Heart right ventricle (tissue), 16 donors: Measurements from ENCODE around the gene ELF4. TPM values are rescaled to one million over a fixed set of nuclear protein-coding genes. Genes with fewer than 3 reads are reported as not detected.
A peak's percentile ranks its signal among the peaks of the same experiment; 100 is the strongest.

ENCODE experiments used
- ATAC-seq, 8 donors: fragments of 200-7000 bp; cut with Tn5 transposase; one replicate each; pipeline ENCODE4 v1.9.1; 2020; ENCODE audit warnings: mild to moderate bottlenecking in 8 of 8, moderate library complexity in 8 of 8, moderate number of reproducible peaks in 1 of 8
- DNase-seq, 2 donors: peaks; one replicate each; pipeline ENCODE4 v3.0.0-alpha.2; 2020
- H3K27ac ChIP-seq, 10 donors: fragments of 200-600 bp; sonication (generic) in 2 of 10; one replicate each; pipeline versions ENCODE4 v1.5.0 to v1.8.0; 2020 to 2022; ENCODE audit warnings: mild to moderate bottlenecking in 3 of 10
- H3K27me3 ChIP-seq, 7 donors: fragments of 200-600 bp; one replicate each; pipeline ENCODE4 v1.8.0; 2021 to 2022; ENCODE audit warnings: mild to moderate bottlenecking in 2 of 7
- H3K36me3 ChIP-seq, 9 donors: fragments of 200-600 bp; sonication (generic) in 1 of 9; one replicate each; pipeline versions ENCODE4 v1.5.0 to v1.8.0; 2020 to 2022; ENCODE audit warnings: mild to moderate bottlenecking in 2 of 9
- H3K4me1 ChIP-seq, 9 donors: fragments of 200-600 bp; sonication (generic) in 1 of 9; one replicate each; pipeline versions ENCODE4 v1.5.0 to v1.8.0; 2020 to 2022; ENCODE audit warnings: mild to moderate bottlenecking in 4 of 9
- H3K4me3 ChIP-seq, 10 donors: fragments of 200-600 bp; sonication (generic) in 2 of 10; one replicate each; pipeline versions ENCODE4 v1.5.0 to v1.8.0; 2020 to 2022; ENCODE audit warnings: mild to moderate bottlenecking in 7 of 10, moderate library complexity in 2 of 10
- H3K9me3 ChIP-seq, 11 donors: fragments of 200-600 bp in 10 of 11; sonication (generic) in 2 of 11; one replicate each; pipeline versions ENCODE4 v1.5.0 to v1.8.0; 2013 to 2022; ENCODE audit warnings: mild to moderate bottlenecking in 2 of 11, control low read depth in 1 of 11, moderate library complexity in 1 of 11
- CTCF ChIP-seq, 9 donors: fragments of 200-600 bp; sonication (generic) in 2 of 9; IDR thresholded peaks; one replicate each; pipeline versions ENCODE4 v1.5.0 to v1.8.0; 2021 to 2022; ENCODE audit warnings: antibody characterized with exemption in 9 of 9, mild to moderate bottlenecking in 5 of 9, moderate library complexity in 1 of 9
- WGBS, 2 donors: extraction: QIAGEN DNeasy Blood & Tissue Kit; methylation state at CpG; one replicate each; pipeline ENCODE4 v1.1.7; 2013; ENCODE audit warnings: inconsistent platforms in 1 of 2; 5-methylcytosine and 5-hydroxymethylcytosine counted together
- intact Hi-C, 10 donors: fragments of 100-400 bp; cut with DNase I; formaldehyde crosslinking; loops; one replicate each; pipeline versions ENCODE4 v1.11.1 to v1.14.2; 2022
- polyA plus RNA-seq, 2 donors: library from polyadenylated mRNA; stranded (reverse); fragments of 200-250 nt; gene quantifications; one replicate each; pipeline ENCODE4 v1.2.3, GENCODE V29; 2013
- total RNA-seq, 10 donors: library from RNA; stranded (reverse); fragmentation: NEBNext Ultra II Directional in 3 of 10; extraction: Animal tissue kit (Norgen Biotek cat#: 25700) in 3 of 10; gene quantifications; one replicate each; pipeline versions ENCODE4 v1.2.1 to v1.2.4, GENCODE V29; 2021 to 2023
- donor health status: Arrhythmogenic right ventricular cardiomyopathy.
- donor health status: ischemic (EF 13 %, LVEDD 7.1; RV severe dilation, severe dysfunction).
- donor health status: healthy with polysubstance abuse.
- donor health status: DM: no; HTN: yes; CAD: no.
- donor health status: DM: no; HTN: no; CAD: no.
- donor health status: ischemic (EF 25% LVEDD 6.9; RV normal size, moderate dysfunction).
- donor health status: ischemic (EF 25% LVEDD 5.7; RV mildly dilated, moderate dysfunction).
- donor health status: healthy.
- donor health status: DM: yes; HTN: yes; CAD: no.
- donor health status: Ischemic cardiomyopathy.
- donor health status: ischemic (EF 35%, LVEDD 5.7; RV mildly dilated, moderate dysfunction).
- donor health status: nonischemic (EF 11% LVEDD 7.7; RV severe dilation, severe dysfunction).
- donor health status: DM: yes; HTN: yes; CAD: no.
- donor health status: PGD.
- donor health status: ischemic (EF 29% LVEDD 5.4; RV normal size, mild dysfunction).
- donor health status: nonischemic (EF 23%, LVEDD 6.1; RV moderate dilation, normal function).

ELF4 gene
- total and polyA plus RNA-seq, 12 donors: 1.8 to 8.6 (median 2.7) TPM

GRCh38 chrX:130055103-130055502 lies 55.2 kb downstream of the ELF4 start:
- H3K9me3 ChIP-seq: no peaks in the 10 kb centered on the region
- H3K27ac ChIP-seq: no peak overlapping the region
- peaks cover 0 to 6% (median 0%) of the 10 kb centered on the region in 9 donors for H3K4me1 ChIP-seq
- H3K4me3 ChIP-seq: no peak overlapping the region
- H3K36me3 ChIP-seq: peaks cover 0 to 53% (median 9%) of the 10 kb centered on the region in 9 donors
- DNase-seq: no peak
- no peaks in the 10 kb centered on the region for H3K27me3 ChIP-seq
- intact Hi-C loops: loop anchor here in 2 of 10 donors (10.0 kb wide), 2 partner anchors 130 to 450 kb away; no protein-coding TSS in a partner anchor
- peak in 5 of 8 donors; percentile 28 to 50 (median 34) for ATAC-seq
- no peak for TF ChIP-seq CTCF (IDR thresholded peaks at IDR 0.05)
- 74 to 75% methylated on average over 11 of the region's 11 CpGs for WGBS, 2 donors

- intact Hi-C loops: loop anchor here in 2 of 10 donors (10.0 kb wide), 2 partner anchors 128 to 448 kb away; no protein-coding TSS in a partner anchor
- peaks cover 0 to 71% (median 9%) of the 10 kb centered on the region in 9 donors for H3K36me3 ChIP-seq
Measured at GRCh38 chrX:130053236-130053635, 57.1 kb downstream of the ELF4 start.

GRCh38 chrX:130051176-130051845 lies 59.0 kb downstream of the ELF4 start:
- no peak for TF ChIP-seq CTCF (IDR thresholded peaks at IDR 0.05)
- H3K27ac ChIP-seq: no peak overlapping the region
- DNase-seq (no peak), ATAC-seq (no peak)
- peaks cover 0 to 4% (median 0%) of the 10 kb centered on the region in 11 donors for H3K9me3 ChIP-seq
- H3K27me3 ChIP-seq: no peaks in the 10 kb centered on the region
- H3K4me3 ChIP-seq: no peak overlapping the region
- H3K36me3 ChIP-seq: peaks cover 0 to 88% (median 9%) of the 10 kb centered on the region in 9 donors
- intact Hi-C loops: loop anchor here in 2 of 10 donors (10.0 kb wide), 2 partner anchors 127 to 447 kb away; no protein-coding TSS in a partner anchor
- no peaks in the 10 kb centered on the region for H3K4me1 ChIP-seq
- WGBS, 2 donors: 87 to 93% methylated on average over 12 of the region's 12 CpGs

More at GRCh38 chrX:130053236-130053635, 57.1 kb downstream of the ELF4 start:
- Histone ChIP-seq H3K4me3 (no peak overlapping the region), H3K27ac (no peak overlapping the region), H3K27me3 (no peaks in the 10 kb centered on the region), H3K9me3 (peaks cover 0 to 4% (median 0%) of the 10 kb centered on the region in 11 donors), H3K4me1 (no peaks in the 10 kb centered on the region)
- no peak for TF ChIP-seq CTCF (IDR thresholded peaks at IDR 0.05)
- 86% methylated on average over 10 of the region's 10 CpGs for WGBS, 2 donors
- no peak for ATAC-seq
- no peak for DNase-seq

- peak in 1 of 8 donors; percentile 66 for ATAC-seq
- peaks cover 0 to 4% (median 0%) of the 10 kb centered on the region in 11 donors for H3K9me3 ChIP-seq
- H3K4me3 ChIP-seq: no peak overlapping the region
- 78 to 86% methylated on average over 8 of the region's 8 CpGs for WGBS, 2 donors
- no peaks in the 10 kb centered on the region for H3K4me1 ChIP-seq
- TF ChIP-seq CTCF (IDR thresholded peaks at IDR 0.05): no peak
- intact Hi-C loops: loop anchor here in 2 of 10 donors (10.0 kb wide), 2 partner anchors 125 to 445 kb away; no protein-coding TSS in a partner anchor
- peaks cover 0 to 91% (median 9%) of the 10 kb centered on the region in 9 donors for H3K36me3 ChIP-seq
- no peak overlapping the region for H3K27ac ChIP-seq
- DNase-seq: no peak
- no peaks in the 10 kb centered on the region for H3K27me3 ChIP-seq
Measured at GRCh38 chrX:130049821-130050220, 60.5 kb downstream of the ELF4 start.
